Fibroblast of lung (primary cell): ENCODE results near the gene ZRSR2.

Experiments used
- EZH2 ChIP-seq: IDR thresholded peaks from 2 replicates; pipeline ENCODE4 v1.5.1; 2012; ENCODE audit warnings: low read length, control low read depth, mild to moderate bottlenecking; ENCODE audit errors: missing control alignments
- TF ChIP-seq, protein P1 (sequence below), 2 donors: IDR thresholded peaks in 1 of 2; conservative IDR thresholded peaks in 1 of 2; 1 replicate in 1 of 2; 2 replicates in 1 of 2; pipeline ENCODE4 v1.5.1; 2011 to 2012; ENCODE audit warnings: low read length in 2 of 2, control low read depth in 1 of 2, inconsistent platforms in 1 of 2, low read depth in 1 of 2, mild to moderate bottlenecking in 1 of 2

DNA sequence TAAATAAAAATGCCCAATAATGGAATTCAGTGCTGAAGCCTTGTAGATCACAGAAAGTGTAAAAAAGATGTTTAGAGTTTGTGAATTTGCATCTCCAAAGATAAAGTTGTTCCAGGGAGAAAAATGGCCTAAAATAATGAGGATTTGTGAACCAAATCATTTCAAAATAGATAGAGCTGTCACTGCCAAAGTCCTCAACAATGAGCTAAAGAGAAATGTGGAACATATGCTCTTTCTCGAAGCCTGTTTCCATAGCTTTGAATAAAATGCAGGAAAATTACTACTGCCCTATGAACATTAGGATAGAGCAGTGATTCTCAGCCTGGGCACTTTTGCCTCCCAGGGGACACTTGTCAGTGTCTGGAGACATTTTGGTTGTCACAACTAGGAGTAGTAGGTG lies 67.8 kb downstream of the ZRSR2 start:
- TF ChIP-seq, protein P1, sequence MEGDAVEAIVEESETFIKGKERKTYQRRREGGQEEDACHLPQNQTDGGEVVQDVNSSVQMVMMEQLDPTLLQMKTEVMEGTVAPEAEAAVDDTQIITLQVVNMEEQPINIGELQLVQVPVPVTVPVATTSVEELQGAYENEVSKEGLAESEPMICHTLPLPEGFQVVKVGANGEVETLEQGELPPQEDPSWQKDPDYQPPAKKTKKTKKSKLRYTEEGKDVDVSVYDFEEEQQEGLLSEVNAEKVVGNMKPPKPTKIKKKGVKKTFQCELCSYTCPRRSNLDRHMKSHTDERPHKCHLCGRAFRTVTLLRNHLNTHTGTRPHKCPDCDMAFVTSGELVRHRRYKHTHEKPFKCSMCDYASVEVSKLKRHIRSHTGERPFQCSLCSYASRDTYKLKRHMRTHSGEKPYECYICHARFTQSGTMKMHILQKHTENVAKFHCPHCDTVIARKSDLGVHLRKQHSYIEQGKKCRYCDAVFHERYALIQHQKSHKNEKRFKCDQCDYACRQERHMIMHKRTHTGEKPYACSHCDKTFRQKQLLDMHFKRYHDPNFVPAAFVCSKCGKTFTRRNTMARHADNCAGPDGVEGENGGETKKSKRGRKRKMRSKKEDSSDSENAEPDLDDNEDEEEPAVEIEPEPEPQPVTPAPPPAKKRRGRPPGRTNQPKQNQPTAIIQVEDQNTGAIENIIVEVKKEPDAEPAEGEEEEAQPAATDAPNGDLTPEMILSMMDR (conservative IDR thresholded peaks at IDR 0.05 in 1 of 2, IDR thresholded peaks at IDR 0.05 in 1 of 2; ENCODE audit: low read depth in 1 of 2, low read length in 2 of 2), result no peak
- TF ChIP-seq EZH2, result no peak
